Sigmoid colon (tissue), 7 donors: ENCODE measurements around the gene NPAS2. TPM values are rescaled to one million over a fixed set of nuclear protein-coding genes. Genes with fewer than 3 reads are reported as not detected.

ENCODE experiments used
- DNase-seq: peaks from one replicate; pipeline ENCODE4 v3.0.0-alpha.2; 2019
- H3K27ac ChIP-seq, 4 donors: fragments of 200-600 bp; sonication (generic); one replicate each; pipeline ENCODE4 v1.5.1; 2016 to 2019; ENCODE audit warnings: mild to moderate bottlenecking in 1 of 4
- H3K27me3 ChIP-seq, 3 donors: fragments of 200-600 bp; sonication (generic); one replicate each; pipeline ENCODE4 v1.5.1; 2019; ENCODE audit warnings: mild to moderate bottlenecking in 1 of 3
- H3K36me3 ChIP-seq, 4 donors: fragments of 200-600 bp; sonication (generic); one replicate each; pipeline ENCODE4 v1.5.1; 2016 to 2019
- H3K4me1 ChIP-seq, 4 donors: fragments of 200-600 bp; sonication (generic); one replicate each; pipeline ENCODE4 v1.5.1; 2017 to 2019
- H3K4me3 ChIP-seq, 4 donors: fragments of 200-600 bp; sonication (generic); one replicate each; pipeline ENCODE4 v1.5.1; 2017 to 2019; ENCODE audit warnings: mild to moderate bottlenecking in 2 of 4, moderate library complexity in 1 of 4
- H3K9me3 ChIP-seq, 4 donors: fragments of 200-600 bp in 3 of 4; sonication (generic) in 3 of 4; one replicate each; pipeline versions ENCODE4 v1.5.1 to v1.6.1; 2013 to 2019
- EP300 ChIP-seq, 4 donors: sonication (generic); formaldehyde crosslinking; IDR thresholded peaks; one replicate each; pipeline ENCODE4 v1.6.1; 2017; ENCODE audit warnings: antibody characterized with exemption in 4 of 4
- POLR2A ChIP-seq, 2 donors: fragments of 450-650 bp; IDR thresholded peaks; one replicate each; pipeline ENCODE4 v1.6.1; 2016; ENCODE audit warnings: antibody characterized with exemption in 2 of 2, mild to moderate bottlenecking in 2 of 2, moderate library complexity in 2 of 2
- POLR2AphosphoS5 ChIP-seq, 4 donors: sonication (generic); formaldehyde crosslinking; IDR thresholded peaks; one replicate each; pipeline ENCODE4 v1.6.1; 2017; ENCODE audit warnings: antibody characterized with exemption in 4 of 4
- WGBS, 2 donors: extraction: QIAGEN DNeasy Blood & Tissue Kit; methylation state at CpG; one replicate each; pipeline ENCODE4 v1.1.7; 2013; 5-methylcytosine and 5-hydroxymethylcytosine counted together
- intact Hi-C: fragments of 100-400 bp; cut with DNase I; formaldehyde crosslinking; loops from one replicate; pipeline ENCODE4 v1.15.1; 2023
- polyA plus RNA-seq, 3 donors: library from polyadenylated mRNA; stranded (reverse); fragments of 200-250 nt; gene quantifications; one replicate each; pipeline ENCODE4 v1.2.3, GENCODE V29; 2013
- total RNA-seq, 4 donors: library from RNA; depleted of rRNA; stranded (reverse); fragments of >200 nt; gene quantifications; one replicate each; pipeline ENCODE4 v1.1.0, GENCODE V29; 2016
- TF ChIP-seq, protein P1 (sequence below), 4 experiments: fragments of 450-650 bp in 3 of 4; fragments of 200-600 bp in 1 of 4; IDR thresholded peaks; one replicate each; pipeline ENCODE4 v1.5.1; 2016 to 2019; ENCODE audit warnings: antibody characterized with exemption in 4 of 4, mild to moderate bottlenecking in 3 of 4, moderate library complexity in 2 of 4
- donor health status: healthy with polysubstance abuse.
- donor health status: Bipolar disorder and iron deficiency.
- donor health status: healthy.

NPAS2 gene
- total and polyA plus RNA-seq, 7 donors: 14.2 to 53.9 (median 23.2) TPM

DNA sequence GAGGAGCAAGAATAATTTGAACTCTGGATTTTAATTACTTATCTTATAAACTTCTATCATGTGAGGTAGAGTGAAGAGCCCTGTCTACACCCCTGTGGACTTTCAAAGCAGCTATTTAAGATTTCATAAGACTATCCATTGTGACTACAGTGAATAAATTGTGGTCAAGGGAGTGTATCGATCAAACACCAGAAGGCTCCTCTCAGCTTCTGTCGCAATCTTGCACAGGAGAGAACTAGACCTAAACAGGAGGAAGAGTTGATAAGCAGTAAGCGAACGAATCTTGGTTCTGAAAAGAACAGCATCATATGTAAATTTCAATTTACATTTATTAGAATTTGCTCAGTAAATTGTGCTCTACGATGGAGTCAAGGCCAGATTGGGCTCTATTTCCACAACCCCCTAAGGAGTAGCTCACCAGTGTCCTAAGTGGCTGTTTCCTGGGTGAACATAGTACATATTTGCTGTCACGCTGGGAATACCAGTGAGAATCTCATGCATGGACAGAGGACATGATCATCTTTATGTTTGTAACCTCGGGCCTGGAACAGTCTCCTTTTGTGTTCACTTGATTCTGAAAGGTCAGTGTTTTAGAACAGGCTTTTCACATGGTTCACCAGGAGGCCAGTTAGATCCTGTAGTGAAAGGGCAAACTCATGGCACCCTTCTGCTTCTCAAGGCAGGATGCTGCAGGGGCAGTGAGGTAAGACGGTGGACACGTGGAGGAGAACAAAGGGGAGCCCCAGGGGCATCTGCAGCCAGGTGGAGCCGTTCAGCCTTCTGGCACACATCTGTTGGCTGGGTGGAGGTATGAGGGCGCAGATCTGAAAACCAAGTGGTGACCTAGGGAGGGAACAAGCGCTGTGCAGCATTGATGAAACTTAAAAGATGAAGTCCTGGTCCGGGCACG, 33.3 kb downstream of the NPAS2 start:
- no peak for DNase-seq
- H3K27ac ChIP-seq: no peak overlapping the region
- no peak for TF ChIP-seq POLR2A (IDR thresholded peaks at IDR 0.05)
- TF ChIP-seq EP300 (IDR thresholded peaks at IDR 0.05): no peak
- H3K4me1 ChIP-seq: no peaks in the 10 kb centered on the region
- no peaks in the 10 kb centered on the region for H3K9me3 ChIP-seq
- no peak overlapping the region for H3K4me3 ChIP-seq
- H3K27me3 ChIP-seq: no peaks in the 10 kb centered on the region
- intact Hi-C loops: no loop called here
- WGBS, 2 donors: 88% methylated on average over 14 of the region's 14 CpGs
- H3K36me3 ChIP-seq: no peaks in the 10 kb centered on the region

DNA sequence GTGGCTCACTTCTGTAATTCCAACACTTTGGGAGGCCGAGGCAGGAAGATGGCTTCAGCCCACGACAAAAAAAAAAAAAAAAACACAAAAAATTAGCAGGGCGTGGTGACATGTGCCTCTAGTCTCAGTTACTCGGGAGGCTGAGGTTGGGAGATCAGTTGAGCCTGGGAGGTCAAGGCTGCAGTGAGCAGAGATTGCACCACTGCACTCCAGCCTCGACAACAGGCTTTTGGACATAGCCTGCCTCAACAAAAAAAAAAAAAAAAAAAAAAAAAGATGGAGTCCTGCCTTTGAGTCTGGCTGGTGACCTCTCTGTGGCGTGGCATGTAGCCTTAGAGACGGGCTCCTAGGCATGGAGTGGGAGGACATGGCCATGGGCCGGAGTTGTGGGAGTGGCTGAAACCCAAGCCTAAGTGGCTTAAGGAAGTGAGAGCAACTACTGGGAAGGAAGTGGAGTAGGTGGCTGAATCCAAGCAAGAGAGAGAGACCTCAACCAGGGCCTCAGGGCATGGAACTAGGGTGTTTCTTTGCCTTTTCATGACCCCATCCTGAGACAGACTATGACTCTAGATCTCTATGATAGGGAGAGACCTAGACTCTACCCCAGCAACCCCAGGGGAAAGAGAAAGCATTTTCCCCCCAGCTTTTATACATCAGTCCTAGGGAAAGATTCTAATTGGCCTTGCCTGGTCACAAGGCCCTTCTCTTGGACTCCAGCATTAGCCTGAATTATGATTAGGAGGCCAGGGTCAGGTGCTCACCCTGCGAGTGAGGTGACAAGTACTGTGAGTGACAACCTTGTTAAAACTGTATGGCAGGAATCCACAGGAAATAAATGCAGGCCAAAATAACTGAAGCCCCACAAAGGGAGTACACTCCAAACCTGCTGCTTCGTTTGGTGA, 34.2 kb downstream of the NPAS2 start:
- Histone ChIP-seq H3K27me3 (no peaks in the 10 kb centered on the region), H3K9me3 (no peaks in the 10 kb centered on the region), H3K4me3 (no peak overlapping the region), H3K4me1 (no peaks in the 10 kb centered on the region), H3K36me3 (no peaks in the 10 kb centered on the region), H3K27ac (no peak overlapping the region)
- WGBS, 2 donors: 87 to 89% methylated on average over 10 of the region's 10 CpGs
- TF ChIP-seq EP300 (IDR thresholded peaks at IDR 0.05): no peak
- TF ChIP-seq POLR2A (IDR thresholded peaks at IDR 0.05): no peak
- no peak for TF ChIP-seq POLR2AphosphoS5 (IDR thresholded peaks at IDR 0.05)
- no peak for DNase-seq
- intact Hi-C loops: no loop called here

DNA sequence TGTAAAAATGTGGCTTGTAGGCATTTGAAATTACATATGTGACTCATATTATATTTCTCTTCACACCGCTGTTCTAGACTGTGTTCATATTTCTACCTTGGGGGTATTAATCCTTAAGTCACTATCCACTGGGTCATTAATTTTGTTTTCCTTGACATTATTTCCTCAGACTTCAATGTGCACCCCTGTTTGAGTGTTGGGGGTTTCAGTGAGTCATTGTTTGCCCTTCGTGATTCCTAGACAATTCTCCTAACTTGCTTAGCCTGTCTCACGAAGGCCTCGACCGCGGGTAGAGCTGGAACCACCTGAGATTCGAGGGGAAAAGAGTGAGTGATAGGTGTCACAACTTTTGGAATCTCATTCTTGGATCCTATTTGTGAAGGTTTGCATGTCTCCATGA, 35.1 kb downstream of the NPAS2 start:
- H3K9me3 ChIP-seq: no peaks in the 10 kb centered on the region
- TF ChIP-seq, protein P1, sequence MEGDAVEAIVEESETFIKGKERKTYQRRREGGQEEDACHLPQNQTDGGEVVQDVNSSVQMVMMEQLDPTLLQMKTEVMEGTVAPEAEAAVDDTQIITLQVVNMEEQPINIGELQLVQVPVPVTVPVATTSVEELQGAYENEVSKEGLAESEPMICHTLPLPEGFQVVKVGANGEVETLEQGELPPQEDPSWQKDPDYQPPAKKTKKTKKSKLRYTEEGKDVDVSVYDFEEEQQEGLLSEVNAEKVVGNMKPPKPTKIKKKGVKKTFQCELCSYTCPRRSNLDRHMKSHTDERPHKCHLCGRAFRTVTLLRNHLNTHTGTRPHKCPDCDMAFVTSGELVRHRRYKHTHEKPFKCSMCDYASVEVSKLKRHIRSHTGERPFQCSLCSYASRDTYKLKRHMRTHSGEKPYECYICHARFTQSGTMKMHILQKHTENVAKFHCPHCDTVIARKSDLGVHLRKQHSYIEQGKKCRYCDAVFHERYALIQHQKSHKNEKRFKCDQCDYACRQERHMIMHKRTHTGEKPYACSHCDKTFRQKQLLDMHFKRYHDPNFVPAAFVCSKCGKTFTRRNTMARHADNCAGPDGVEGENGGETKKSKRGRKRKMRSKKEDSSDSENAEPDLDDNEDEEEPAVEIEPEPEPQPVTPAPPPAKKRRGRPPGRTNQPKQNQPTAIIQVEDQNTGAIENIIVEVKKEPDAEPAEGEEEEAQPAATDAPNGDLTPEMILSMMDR (IDR thresholded peaks at IDR 0.05): no peak
- TF ChIP-seq POLR2A (IDR thresholded peaks at IDR 0.05): no peak
- no peak for TF ChIP-seq POLR2AphosphoS5 (IDR thresholded peaks at IDR 0.05)
- TF ChIP-seq EP300 (IDR thresholded peaks at IDR 0.05): no peak
- H3K27me3 ChIP-seq: no peaks in the 10 kb centered on the region
- no peaks in the 10 kb centered on the region for H3K36me3 ChIP-seq
- no peak overlapping the region for H3K4me3 ChIP-seq
- no peak overlapping the region for H3K27ac ChIP-seq
- DNase-seq: no peak
- intact Hi-C loops: no loop called here
- 93 to 97% methylated on average over 7 of the region's 7 CpGs for WGBS, 2 donors
- no peaks in the 10 kb centered on the region for H3K4me1 ChIP-seq

DNA sequence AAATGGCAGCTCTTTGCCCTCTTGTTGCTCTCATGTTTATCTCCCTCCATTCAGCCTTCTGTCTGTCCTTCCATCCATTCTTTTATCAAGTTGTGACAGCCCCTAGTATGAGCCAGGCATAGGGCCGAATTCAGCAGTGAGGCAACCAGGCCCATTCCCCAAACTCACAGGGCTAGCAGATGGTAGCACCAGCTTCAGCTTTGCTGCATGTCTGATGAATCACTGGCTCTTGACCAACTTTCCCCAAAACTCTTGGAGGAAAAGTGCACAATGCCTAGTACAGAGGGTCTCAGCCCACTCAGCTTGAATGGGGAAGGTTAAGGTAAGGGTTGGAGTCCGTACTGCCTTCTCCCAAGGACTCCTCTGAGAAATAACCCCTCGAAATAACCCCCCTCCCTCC, 35.7 kb downstream of the NPAS2 start:
- H3K27ac ChIP-seq: no peak overlapping the region
- no peaks in the 10 kb centered on the region for H3K4me1 ChIP-seq
- intact Hi-C loops: no loop called here
- H3K4me3 ChIP-seq: no peak overlapping the region
- H3K27me3 ChIP-seq: no peaks in the 10 kb centered on the region
- no peak for DNase-seq
- TF ChIP-seq EP300 (IDR thresholded peaks at IDR 0.05) (no peak), POLR2A (IDR thresholded peaks at IDR 0.05) (no peak), POLR2AphosphoS5 (IDR thresholded peaks at IDR 0.05) (no peak)
- TF ChIP-seq, protein P1 (IDR thresholded peaks at IDR 0.05): no peak
- no peaks in the 10 kb centered on the region for H3K9me3 ChIP-seq
- no peaks in the 10 kb centered on the region for H3K36me3 ChIP-seq
- 92 to 93% methylated on average over 3 of the region's 3 CpGs for WGBS, 2 donors

DNA sequence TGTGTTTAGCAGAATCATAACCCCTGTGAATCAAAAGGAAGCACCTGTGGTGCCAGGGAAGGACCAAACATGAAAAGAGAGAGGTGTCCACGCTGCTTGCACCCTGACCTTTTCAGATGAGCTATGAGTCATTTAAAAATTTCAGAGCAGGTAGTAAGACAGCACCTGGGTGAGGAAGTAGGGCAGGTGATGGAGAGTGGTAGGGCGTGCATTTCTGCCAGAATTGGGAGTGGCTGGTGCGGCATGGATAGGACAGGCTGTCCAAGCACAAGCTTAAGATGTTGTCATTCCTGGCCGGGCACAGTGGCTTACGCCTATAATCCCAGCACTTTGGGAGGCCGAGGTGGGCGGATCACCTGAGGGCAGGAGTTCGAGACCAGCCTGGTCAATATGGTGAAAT, 36.8 kb downstream of the NPAS2 start:
- H3K27ac ChIP-seq: no peak overlapping the region
- no peaks in the 10 kb centered on the region for H3K9me3 ChIP-seq
- no peaks in the 10 kb centered on the region for H3K36me3 ChIP-seq
- no peak for DNase-seq
- intact Hi-C loops: no loop called here
- TF ChIP-seq, protein P1 (IDR thresholded peaks at IDR 0.05): no peak
- TF ChIP-seq POLR2AphosphoS5 (IDR thresholded peaks at IDR 0.05): no peak
- TF ChIP-seq POLR2A (IDR thresholded peaks at IDR 0.05): no peak
- TF ChIP-seq EP300 (IDR thresholded peaks at IDR 0.05): no peak
- H3K4me1 ChIP-seq: no peaks in the 10 kb centered on the region
- H3K4me3 ChIP-seq: no peak overlapping the region
- H3K27me3 ChIP-seq: no peaks in the 10 kb centered on the region
- WGBS, 2 donors: 16 to 71% methylated on average over 8 of the region's 8 CpGs
